ENCODE measurements around the gene TMEM205.
A peak's percentile ranks its signal among the peaks of the same experiment; 100 is the strongest.
"Not testable (repeated sequence)": the region's sequence is repeated elsewhere in the genome, so short reads cannot be mapped to it uniquely, and the experiment has no call there.

Gene TMEM205

DNA sequence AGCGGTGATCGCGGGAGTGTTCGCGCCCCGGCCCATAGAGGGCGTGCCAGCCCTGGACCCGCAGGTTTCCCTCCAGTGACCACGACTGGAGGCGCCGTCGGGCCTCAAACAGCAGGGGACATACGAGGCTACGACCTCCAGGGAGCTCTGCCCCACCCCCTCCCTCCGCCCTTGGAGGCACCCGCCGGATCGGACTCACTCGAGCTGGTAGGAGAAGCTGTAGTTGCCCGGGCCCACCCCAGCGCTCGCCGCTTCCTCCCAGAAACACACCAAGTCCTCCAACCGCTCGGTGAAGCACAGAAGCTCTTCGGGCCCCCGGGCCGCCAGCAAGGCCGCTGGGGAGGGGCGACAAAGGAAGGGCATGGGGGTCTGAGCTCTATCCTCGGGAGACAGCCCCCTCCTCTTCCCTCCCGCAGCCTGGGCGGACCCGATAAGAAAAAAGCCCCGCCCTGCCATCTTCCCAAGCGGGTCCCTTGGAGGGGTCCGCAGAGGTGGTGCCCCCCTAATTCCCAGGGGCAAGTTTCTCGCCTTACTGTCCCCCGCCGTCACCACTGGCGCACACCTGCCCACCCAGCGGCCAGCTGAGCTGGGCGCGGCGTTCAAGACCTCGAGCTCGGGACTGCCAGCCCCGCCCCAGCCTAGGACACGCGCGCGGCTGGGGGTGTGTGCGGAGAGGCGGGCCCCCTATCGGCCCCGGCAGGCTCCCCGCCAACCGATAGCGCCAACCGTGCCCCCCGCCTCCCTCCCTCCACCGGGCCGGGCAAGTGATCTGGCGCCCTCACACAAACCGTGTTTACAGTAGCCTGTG, 37.0 kb upstream of the TMEM205 start:
- FAIRE-seq (no peak), DNase-seq (ENCODE audit: insufficient read length, low spot score) (no peak)
- TF ChIP-seq, protein P1, sequence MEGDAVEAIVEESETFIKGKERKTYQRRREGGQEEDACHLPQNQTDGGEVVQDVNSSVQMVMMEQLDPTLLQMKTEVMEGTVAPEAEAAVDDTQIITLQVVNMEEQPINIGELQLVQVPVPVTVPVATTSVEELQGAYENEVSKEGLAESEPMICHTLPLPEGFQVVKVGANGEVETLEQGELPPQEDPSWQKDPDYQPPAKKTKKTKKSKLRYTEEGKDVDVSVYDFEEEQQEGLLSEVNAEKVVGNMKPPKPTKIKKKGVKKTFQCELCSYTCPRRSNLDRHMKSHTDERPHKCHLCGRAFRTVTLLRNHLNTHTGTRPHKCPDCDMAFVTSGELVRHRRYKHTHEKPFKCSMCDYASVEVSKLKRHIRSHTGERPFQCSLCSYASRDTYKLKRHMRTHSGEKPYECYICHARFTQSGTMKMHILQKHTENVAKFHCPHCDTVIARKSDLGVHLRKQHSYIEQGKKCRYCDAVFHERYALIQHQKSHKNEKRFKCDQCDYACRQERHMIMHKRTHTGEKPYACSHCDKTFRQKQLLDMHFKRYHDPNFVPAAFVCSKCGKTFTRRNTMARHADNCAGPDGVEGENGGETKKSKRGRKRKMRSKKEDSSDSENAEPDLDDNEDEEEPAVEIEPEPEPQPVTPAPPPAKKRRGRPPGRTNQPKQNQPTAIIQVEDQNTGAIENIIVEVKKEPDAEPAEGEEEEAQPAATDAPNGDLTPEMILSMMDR (IDR thresholded peaks at IDR 0.05; ENCODE audit: insufficient read depth, missing control alignments) = peak; percentile 56

DNA sequence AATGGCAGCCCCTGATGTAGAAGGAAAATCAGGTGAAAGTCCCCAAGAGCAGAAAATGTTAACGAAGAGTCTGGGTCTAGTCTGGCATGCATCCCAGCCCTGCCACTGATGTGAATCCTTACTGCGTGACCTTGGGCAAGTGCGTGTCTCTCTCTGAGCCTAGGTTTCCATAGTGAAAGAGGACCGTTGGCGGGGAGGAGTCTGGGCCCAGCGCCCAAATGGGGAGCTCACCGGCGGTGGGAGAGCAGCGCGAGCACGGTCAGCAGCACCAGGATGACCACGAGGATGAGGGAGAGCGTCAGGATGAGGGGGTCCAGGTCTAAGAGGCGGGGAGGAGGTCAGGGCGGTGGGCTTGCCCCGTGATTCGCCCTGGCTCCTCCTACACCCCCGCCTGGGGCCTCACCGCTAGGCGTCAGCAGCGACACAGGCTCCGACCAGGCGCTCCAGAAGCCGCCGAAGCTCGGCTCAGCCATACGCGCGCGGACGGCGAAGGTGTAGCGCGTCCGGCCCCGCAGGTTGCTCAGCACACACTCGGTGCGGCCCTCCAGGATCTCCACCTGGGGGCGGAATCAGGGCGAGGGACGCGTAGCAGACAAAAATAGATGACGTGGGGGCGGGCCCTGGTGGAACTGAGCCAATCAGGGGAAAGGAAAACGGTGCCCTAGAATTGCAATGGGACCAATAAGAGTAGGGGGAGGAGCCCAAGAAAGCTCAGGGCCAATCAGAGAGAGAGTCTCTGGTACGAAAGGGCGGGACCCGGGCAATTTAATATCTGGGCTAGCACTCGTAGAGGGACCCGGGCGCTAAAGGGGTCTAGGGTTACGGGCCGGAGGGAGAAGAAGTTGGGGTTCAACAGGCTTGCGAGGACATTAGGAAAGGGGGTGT, 34.8 kb upstream of the TMEM205 start:
- TF ChIP-seq, protein P1 (IDR thresholded peaks at IDR 0.05; ENCODE audit: insufficient read depth, missing control alignments) = peak; percentile 46
- DNase-seq (ENCODE audit: insufficient read length, low spot score) = peak; percentile 99
- FAIRE-seq = no peak

DNA sequence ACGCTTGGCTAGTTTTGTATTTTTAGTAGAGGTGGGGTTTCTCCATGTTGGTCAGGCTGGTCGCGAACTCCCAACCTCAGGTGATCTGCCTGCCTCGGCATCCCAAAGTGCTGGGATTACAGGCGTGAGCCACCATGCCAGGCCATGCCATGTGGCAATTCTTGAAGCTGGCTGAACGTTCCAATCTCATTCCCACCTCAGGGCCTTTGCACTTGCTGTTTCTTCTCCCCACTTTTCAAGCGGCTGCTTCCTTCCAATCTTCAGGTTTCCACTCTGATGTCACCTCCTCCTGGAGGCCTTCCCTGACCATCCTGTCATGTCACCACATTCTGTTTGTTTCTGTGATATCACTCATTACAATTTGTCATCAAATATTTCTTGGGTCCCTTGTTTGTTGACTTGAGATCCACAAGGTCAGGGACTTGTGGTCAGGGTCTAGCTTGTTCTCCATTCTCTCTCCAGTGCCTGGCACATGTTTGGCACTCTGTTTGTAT, 33.8 kb upstream of the TMEM205 start:
- DNase-seq (ENCODE audit: insufficient read length, low spot score) (no peak), FAIRE-seq (no peak)
- TF ChIP-seq, protein P1 (IDR thresholded peaks at IDR 0.05; ENCODE audit: insufficient read depth, missing control alignments) = no peak

DNA sequence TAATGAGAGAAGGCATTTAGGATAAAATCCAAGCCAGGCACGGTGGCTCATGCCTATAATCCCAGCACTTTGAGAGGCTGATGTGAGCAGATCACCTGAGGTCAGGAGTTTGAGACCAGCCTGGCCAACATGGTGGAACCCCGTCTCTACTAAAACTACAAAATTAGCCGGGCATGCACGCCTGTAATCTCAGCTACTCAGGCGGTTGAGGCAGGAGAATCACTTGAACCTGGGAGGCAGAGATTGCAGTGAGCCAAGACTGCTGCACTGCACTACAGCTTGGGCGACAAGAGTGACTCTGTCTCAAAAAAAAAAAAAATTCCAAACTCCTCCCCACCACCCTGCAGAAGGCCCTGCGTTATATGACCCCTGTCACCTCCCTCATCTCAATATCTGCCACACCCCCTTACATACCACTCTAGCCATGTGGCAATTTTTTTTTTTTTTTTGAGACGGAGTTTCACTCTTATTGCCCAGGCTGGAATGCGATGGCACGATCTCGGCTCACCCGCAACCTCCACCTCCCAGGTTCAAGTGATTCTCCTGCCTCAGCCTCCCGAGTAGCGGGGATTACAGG, 33.3 kb upstream of the TMEM205 start:
- not testable (repeated sequence) for FAIRE-seq; DNase-seq (ENCODE audit: insufficient read length, low spot score)

DNA sequence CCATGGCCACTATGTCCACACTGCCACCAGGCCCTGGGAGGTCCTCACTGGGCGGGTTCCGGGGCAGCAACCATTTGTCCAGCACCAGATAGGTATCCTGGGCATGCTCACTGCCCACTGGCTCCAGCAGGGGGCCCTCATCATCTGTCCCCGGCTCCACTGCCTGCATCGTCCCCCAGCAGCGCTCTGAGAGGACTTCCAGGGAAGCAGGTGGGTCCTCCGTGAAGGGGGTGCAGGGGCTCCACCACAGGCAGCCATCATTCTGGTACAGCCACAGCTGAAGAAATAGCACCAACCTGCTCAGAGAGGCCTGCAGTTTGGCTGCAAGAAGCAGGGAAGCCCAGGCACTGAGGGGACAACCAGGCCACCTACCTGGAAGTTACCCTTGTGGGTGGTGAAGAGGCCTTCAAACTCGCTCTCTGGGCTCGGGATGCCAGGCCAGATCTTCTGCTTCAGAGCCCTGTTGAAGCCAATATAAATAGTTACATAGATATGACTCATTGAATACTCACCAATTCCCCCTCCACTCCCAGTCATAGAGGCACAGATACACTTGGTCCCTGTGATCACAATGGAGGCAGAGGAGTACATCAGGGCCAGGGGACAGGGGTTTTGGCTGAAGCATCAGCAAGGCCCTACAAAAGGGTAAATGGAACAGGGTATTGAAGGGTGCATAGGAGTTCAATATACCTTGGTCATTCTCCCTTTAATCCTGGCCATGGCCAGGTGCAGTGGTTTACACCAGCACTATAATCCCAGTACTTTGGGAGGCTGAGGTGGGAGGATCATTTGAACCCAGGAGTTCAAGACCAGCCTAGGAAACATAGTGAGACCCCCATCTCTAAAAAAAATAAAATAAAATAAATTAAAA, 32.5 kb upstream of the TMEM205 start:
- DNase-seq (ENCODE audit: insufficient read length, low spot score) (peak; percentile 74), FAIRE-seq (no peak)
- TF ChIP-seq, protein P1 (IDR thresholded peaks at IDR 0.05; ENCODE audit: insufficient read depth, missing control alignments) = peak; percentile 63

DNA sequence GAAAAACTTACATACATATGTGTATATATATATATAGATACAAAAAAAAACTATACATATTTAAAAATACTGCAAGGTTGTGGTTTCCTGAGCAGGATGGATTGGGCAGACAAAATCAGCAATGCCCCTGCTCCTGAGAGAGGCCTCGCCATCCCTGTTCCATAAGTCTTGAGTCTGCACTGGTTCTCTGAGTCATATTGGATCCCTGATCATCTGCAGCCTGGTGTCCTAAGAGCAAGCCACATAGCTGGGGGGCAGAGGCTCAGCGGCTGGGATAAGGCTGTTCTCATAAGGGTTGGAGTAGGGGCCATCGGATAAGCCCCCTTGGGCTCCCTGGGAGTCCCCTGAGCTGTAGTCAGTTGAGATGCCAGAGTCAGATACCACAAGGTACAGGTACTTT, 31.7 kb upstream of the TMEM205 start:
- TF ChIP-seq, protein P1 (IDR thresholded peaks at IDR 0.05; ENCODE audit: insufficient read depth, missing control alignments) = no peak
- FAIRE-seq (no peak), DNase-seq (ENCODE audit: insufficient read length, low spot score) (no peak)

Data from D721Med (cell line).